ENCODE measurements around the gene USP15.

The USP15 gene

DNA sequence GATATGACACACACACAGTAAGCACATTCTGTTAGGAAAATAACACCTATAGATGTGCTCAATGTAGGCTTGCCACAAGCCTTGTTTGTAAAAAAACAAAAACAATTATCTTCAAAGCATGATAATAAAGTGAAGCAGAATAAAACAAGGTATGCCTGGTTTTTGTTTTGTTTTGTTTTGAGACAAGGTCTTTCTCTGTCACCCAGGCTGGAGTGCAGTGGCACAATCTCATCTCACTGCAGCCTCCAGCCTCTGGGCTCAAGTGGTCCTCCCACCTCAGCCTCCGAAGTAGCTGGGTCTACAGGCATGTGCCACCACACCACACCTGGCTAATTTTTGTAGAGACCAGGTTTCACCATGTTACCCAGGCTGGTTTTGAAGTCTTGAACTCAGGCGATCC, 154.0 kb downstream of the USP15 start:
- DNase-seq (ENCODE audit: low spot score): no peak

DNA sequence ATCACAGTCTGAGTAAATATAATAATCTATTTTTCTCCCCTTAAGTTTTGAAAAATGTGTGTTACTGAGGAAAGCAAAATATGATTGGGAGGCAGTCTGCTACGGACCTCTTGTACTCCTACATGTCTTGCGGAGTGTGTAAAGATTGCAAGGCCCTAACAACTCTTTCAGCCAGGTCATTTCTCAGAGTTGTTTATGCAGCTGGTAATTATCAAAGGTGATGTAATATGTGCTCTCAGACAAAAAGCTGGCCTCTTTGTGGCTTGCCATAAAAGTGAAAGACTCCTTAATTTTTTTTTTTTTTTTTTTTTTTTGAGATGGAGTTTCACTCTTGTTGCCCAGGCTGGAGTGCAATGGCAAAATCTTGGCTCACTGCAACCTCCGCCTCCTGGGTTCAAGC, 165.9 kb downstream of the USP15 start:
- TF ChIP-seq, protein P1, sequence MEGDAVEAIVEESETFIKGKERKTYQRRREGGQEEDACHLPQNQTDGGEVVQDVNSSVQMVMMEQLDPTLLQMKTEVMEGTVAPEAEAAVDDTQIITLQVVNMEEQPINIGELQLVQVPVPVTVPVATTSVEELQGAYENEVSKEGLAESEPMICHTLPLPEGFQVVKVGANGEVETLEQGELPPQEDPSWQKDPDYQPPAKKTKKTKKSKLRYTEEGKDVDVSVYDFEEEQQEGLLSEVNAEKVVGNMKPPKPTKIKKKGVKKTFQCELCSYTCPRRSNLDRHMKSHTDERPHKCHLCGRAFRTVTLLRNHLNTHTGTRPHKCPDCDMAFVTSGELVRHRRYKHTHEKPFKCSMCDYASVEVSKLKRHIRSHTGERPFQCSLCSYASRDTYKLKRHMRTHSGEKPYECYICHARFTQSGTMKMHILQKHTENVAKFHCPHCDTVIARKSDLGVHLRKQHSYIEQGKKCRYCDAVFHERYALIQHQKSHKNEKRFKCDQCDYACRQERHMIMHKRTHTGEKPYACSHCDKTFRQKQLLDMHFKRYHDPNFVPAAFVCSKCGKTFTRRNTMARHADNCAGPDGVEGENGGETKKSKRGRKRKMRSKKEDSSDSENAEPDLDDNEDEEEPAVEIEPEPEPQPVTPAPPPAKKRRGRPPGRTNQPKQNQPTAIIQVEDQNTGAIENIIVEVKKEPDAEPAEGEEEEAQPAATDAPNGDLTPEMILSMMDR (IDR thresholded peaks at IDR 0.05; ENCODE audit: extremely low read depth, missing control alignments): no peak
- DNase-seq (ENCODE audit: low spot score): no peak

More for the DNA sequence above, 154.0 kb downstream of the USP15 start:
- TF ChIP-seq, protein P1 (IDR thresholded peaks at IDR 0.05; ENCODE audit: extremely low read depth, missing control alignments): no peak

- DNase-seq (ENCODE audit: low spot score): no peak
- TF ChIP-seq, protein P1 (IDR thresholded peaks at IDR 0.05; ENCODE audit: extremely low read depth, missing control alignments): no peak
Measured at GRCh38 chr12:62429457-62429856, 169.3 kb downstream of the USP15 start.

DNA sequence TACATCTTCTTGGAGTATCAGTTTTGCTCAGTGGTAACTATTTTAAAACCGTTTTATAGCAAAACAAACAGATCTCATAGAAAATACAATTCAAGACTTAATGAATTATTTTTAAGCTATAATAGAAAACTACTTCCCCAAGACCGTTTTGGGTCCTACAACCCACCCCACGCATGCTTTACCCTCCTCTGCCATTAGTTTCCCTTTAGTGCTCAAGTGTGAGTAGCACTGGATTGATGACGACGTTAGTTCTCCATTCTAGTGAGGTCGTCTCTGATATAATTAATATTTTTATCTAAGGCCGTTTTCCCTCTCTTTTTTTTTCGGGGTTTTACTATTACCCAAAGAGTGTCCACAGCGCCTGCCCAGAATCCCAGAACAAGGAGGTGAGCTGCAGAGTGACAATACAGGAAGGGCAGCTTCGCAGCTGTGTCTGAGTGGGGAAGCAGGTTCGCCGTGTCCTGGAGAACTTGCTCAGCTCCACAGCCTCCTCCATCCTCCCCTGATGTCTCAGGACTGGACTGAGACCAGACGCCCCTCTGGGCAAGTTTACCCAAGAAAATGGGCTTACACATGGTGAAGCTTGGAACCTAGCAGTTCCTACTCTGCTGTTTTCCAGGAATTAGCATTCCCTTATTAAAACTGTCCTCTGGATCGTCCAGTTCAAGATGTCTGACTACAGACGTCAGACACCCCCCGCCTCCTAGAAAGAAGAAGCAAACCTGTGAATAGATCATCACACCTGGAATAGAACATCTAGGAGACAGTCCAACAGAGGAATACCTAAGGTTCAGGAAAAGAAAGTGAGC, 174.5 kb downstream of the USP15 start:
- no peak for DNase-seq (ENCODE audit: low spot score)
- TF ChIP-seq, protein P1 (IDR thresholded peaks at IDR 0.05; ENCODE audit: extremely low read depth, missing control alignments): no peak

DNA sequence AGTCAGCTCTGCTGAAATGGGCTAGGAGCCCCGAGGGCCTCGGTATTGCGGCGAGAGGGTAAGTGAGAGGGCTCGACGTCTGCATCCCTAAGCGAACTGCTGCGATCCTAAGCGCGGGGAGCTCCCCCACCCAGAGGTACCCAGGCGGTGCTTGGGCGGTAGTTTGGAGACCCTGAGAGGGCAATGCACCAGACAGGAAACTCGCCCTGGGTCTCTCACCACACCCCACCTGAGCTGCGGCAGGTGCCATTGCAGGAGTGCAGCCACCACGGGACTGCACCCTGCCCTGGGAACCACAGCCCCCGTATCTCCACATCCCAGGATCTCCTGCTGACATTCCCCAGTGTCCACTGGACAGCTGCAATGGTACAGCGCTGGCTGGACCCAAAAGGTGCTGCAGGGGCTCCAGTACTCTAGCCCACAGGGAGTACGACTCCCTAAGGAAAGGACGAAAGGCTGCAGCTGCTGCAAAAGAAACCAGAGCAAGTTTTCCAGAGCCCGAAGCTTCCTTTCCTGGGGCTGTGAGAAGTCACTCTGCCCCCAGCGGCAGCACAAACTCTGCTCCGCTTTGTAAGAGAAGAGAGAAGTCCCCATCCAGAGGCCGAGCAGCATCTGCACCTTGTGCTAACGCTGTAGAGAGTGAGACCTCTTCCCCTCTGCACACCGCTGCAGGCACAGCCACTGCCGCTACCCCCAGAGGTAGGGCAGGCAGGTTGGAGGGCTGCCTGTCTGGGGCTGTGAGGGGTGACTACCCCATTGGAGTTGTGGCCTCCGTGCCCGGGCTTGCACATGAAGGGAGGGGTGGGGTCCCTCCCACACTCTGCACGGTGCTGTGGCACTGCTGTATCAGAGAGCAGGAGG, 175.3 kb downstream of the USP15 start:
- peak; percentile 55 for DNase-seq (ENCODE audit: low spot score)
- TF ChIP-seq, protein P1 (IDR thresholded peaks at IDR 0.05; ENCODE audit: extremely low read depth, missing control alignments): no peak

DNA sequence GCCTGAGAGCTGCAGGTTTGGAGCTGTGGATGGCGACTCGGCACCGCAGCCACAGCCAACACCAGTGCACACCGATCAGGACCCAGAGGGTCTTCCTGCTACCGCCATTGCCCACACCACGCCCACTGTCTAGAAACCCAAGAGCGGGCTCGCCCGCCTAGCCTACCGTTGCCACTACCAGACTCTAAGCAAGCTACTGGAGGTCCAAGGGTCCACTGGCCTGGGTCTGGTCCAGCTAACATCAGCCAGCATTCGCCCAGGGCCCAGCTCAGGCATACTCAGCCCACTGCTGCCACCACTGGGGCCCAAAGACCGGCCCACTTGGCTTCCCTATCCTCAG, 175.9 kb downstream of the USP15 start:
- no peak for DNase-seq (ENCODE audit: low spot score)
- TF ChIP-seq, protein P1 (IDR thresholded peaks at IDR 0.05; ENCODE audit: extremely low read depth, missing control alignments): no peak

DNA sequence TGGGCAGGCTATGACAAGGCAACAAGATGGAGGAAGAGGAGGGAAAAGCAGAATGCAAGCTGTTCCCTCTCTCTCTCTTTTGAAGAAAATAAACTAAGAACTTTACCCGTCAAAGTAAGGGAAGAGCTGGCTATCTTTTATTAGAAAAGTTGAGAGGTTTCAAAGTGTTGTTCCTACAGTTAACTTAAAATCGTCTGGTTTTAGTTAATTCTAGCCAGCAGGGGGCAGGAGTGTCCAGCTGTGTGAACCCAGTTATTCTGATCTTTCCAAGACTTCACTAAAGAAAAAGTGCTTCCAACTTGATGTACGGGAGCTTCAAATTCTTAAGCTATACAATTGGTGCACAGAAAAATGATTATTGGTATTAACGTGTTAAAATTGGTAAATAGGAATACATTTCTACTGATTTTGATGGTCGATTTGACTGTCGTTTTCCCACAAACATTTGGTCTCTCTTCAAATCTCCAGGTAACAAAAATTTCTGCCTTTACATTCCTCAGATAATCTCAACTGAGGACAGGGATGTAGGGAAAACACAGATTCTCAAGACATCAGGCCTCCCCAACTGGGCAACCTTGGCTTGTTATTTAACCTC, 178.0 kb downstream of the USP15 start:
- TF ChIP-seq, protein P1 (IDR thresholded peaks at IDR 0.05; ENCODE audit: extremely low read depth, missing control alignments): peak; percentile 46
- peak; percentile 43 for DNase-seq (ENCODE audit: low spot score)

Measured in GM20000 (cell line).